ENCODE data around the gene PLAAT5. TPM values are rescaled to one million over a fixed set of nuclear protein-coding genes. Genes with fewer than 3 reads are reported as not detected.

Gene PLAAT5
- total RNA-seq (2022; extraction: Qiagen RNA extraction), result 0.02 to 0.07 TPM (median 0.05 TPM) in 3 of 5 replicates, not detected in the others

GRCh38 chr11:63490551-63491239, at the start of gene PLAAT5:
PLAAT5 (minus strand) TSS chr11:63491167; CDS start chr11:63491034, 133 bp downstream.

GRCh38 chr11:63536669-63537292, 45.8 kb upstream of the PLAAT5 start, which contains the start of gene PLAAT4:
PLAAT4 (plus strand) TSS chr11:63536808; CDS start chr11:63536869, 61 bp downstream.

GRCh38 chr11:63505857-63506528, 15.0 kb upstream of the PLAAT5 start, which contains the start of gene LGALS12:
LGALS12 (plus strand) TSS chr11:63506084; CDS start chr11:63506459, 375 bp downstream.

Other genes with a start within 250 kb of the PLAAT5 start
- gene SLC22A25, start 247.6 kb downstream of the PLAAT5 start, total RNA-seq (2022; extraction: Qiagen RNA extraction), result not detected in 5 replicates
- gene SLC22A9, start 121.4 kb downstream of the PLAAT5 start, total RNA-seq (2022; extraction: Qiagen RNA extraction), result not detected in 5 replicates
- not detected in 5 replicates for gene LGALS12, start 14.9 kb upstream of the PLAAT5 start, total RNA-seq (2022; extraction: Qiagen RNA extraction)
- 1.5 to 2.1 TPM (median 1.6 TPM) in 5 replicates for gene PLAAT4, start 45.6 kb upstream of the PLAAT5 start, total RNA-seq (2022; extraction: Qiagen RNA extraction)
- 0.70 to 1.7 TPM (median 0.97 TPM) in 5 replicates for gene PLAAT2, start 72.2 kb upstream of the PLAAT5 start, total RNA-seq (2022; extraction: Qiagen RNA extraction)
- 55.6 to 69.3 TPM (median 59.2 TPM) in 5 replicates for gene PLAAT3, start 123.3 kb upstream of the PLAAT5 start, total RNA-seq (2022; extraction: Qiagen RNA extraction)
- gene ATL3, start 180.2 kb upstream of the PLAAT5 start, total RNA-seq (2022; extraction: Qiagen RNA extraction), result 31.8 to 45.9 TPM (median 41.4 TPM) in 5 replicates
- gene RTN3, start 190.3 kb upstream of the PLAAT5 start, total RNA-seq (2022; extraction: Qiagen RNA extraction), result 101 to 115 TPM (median 110 TPM) in 5 replicates

Data from A549 treated with dexamethasone at 1 μM for 4 hours (cell line).